Stimulated activated CD8-positive, alpha-beta memory T cell treated with anti-CD3 and anti-CD28 coated beads, Interleukin-7, amount 100 ng/mL, for 24 hours (primary cell): Measurements from ENCODE around the gene RPP21.
A peak's percentile ranks its signal among the peaks of the same experiment; 100 is the strongest.

Experiments used
- DNase-seq: peaks from one replicate; pipeline ENCODE4 v3.0.0-alpha.2; 2020; ENCODE audit warnings: low read depth

The RPP21 gene

DNA sequence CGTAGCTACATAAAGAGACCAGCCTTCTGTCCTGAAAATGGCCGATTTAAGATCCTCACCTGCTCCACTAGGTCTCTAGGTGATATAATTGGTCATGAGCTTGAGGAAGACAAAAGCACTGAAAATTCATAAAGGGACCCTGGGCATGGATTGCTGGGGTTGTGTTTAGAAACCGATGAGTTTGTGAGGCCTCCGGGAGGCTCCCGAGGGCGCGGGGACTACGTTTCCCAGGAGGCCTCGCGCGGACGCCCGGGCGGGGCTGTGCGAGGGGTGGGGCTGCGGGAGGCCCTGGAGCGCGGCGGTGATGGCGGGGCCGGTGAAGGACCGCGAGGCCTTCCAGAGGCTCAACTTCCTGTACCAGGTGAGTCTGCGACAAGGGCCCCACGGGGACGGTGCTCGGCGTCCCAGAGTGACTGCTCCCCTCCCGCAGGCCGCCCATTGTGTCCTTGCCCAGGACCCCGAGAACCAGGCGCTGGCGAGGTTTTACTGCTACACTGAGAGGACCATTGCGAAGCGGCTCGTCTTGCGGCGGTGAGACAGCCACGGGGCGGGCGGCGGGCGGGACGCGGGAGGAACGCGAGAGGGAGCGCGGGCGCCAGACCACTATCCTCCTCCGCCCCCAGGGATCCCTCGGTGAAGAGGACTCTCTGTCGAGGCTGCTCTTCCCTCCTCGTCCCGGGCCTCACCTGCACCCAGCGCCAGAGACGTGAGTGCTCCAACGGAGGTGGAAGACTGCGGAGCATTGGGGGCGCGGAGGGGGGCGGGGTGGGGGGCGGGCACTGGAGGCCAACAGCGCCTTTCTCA lies at the start of gene RPP21:
Gene RPP21, plus strand, starts transcription at position 289 of the 804 bp plus-strand sequence. Its CDS starts 16 bp downstream, at position 305.
- DNase-seq = peak; percentile 75

DNA sequence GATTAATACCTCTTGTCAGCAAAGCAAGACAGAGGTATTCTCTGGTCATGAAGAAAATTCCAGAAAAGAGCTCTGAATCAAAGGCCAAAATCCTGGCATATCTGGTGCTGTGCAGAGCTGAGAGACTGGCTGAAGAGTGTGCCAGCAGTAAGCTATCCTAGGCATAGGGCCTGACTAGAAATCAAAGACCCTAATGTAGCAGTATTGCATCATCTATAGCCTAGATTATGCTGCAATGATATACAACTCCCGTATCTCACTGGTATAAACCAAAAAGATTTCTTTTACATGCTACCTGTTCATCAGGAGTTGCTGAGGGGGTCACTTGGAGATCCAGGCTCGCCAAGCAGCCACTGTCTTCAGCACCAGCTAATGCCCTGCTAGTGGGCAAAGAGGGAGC lies 49.1 kb upstream of the RPP21 start:
- DNase-seq = no peak

DNA sequence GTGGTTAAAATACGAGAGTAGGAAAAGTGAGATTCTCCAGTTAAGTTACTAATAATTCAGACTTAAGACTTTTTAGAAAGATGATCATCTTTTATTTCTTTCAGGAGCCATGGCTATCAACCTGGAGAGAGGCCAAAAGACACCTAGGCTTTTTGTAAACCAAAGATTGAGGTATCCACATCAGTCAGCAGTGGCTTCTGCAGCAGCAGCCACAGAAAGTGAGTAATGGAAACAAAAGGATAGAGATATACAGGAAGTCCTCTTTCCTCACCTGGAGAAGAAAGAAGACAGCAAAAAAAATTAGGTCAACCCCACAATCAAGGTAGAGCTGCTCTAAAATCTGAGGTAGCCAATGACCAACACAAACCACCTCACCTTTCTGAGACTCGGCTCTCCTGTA lies 41.0 kb upstream of the RPP21 start:
- DNase-seq = no peak

GRCh38 chr6:30311101-30311500 lies 33.9 kb upstream of the RPP21 start:
- no peak for DNase-seq

DNA sequence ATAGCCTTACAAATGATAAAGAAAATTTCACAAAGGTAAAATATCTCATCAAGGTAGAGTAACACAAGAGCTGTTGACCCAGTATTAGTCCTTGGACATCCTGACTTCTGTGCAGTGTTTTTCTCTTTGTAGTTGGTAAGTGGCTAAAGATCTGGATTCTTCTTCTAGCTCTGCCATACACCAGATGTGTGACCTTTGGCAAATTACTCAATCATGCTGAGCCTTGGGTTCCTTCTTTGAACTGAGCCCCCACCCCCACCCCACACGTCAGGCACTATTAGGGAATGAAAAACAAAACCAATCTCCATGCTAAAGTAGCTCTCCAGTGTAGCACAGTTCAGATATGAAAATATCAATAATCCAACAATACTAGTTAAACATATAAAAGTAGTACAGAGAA lies 33.3 kb upstream of the RPP21 start:
- DNase-seq = no peak

GRCh38 chr6:30312266-30312665 lies 32.7 kb upstream of the RPP21 start:
- DNase-seq = no peak

DNA sequence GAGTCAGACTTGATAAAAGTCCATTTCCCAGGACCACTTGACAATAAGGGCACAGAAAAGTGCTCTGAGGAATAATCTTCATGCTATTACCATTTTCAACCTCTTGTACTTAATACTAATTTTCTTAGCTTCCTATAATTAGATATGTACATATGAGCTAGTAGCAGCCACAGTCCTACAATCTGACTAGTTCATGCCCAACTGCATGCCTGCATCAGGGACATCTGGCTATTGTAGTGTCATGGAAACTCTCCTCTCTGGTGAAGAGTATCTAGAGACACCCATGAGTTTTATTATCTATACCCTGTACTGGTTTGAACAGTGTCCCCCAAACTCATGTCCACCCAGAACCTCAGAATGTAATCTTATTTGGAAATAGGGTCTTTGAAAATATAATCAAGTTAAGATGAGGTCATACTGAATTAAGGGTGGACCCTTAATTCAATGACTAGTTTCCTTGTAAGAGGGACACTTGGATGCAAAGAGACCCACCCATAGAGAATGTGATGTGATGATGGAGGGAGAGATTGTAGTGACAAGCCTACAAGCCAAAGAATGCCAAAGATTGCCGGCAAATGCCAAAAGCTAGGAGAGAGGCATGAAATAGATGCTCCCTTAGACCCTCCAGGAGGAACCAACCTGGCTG lies 32.2 kb upstream of the RPP21 start:
- DNase-seq = no peak

DNA sequence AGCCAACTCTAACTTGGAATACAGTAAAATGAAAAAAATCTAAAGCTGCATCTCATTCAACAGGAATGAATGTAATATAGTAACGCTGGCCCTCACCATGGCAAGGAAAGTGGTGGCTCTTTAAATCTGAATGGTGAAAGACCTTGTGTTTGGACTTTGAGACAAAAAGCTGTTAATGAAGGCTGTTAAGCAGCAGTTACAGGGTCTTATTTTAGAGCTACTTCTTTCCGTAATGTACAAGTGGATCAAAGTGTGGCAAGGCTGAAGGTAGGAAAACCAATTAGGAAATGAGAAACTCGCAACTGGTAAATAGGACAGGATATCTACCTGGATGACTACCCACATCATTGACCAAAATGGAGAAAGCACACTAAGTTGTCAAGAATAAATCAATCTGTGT lies 29.8 kb upstream of the RPP21 start:
- no peak for DNase-seq

- no peak for DNase-seq
Measured at GRCh38 chr6:30317913-30318589, 26.9 kb upstream of the RPP21 start.

DNA sequence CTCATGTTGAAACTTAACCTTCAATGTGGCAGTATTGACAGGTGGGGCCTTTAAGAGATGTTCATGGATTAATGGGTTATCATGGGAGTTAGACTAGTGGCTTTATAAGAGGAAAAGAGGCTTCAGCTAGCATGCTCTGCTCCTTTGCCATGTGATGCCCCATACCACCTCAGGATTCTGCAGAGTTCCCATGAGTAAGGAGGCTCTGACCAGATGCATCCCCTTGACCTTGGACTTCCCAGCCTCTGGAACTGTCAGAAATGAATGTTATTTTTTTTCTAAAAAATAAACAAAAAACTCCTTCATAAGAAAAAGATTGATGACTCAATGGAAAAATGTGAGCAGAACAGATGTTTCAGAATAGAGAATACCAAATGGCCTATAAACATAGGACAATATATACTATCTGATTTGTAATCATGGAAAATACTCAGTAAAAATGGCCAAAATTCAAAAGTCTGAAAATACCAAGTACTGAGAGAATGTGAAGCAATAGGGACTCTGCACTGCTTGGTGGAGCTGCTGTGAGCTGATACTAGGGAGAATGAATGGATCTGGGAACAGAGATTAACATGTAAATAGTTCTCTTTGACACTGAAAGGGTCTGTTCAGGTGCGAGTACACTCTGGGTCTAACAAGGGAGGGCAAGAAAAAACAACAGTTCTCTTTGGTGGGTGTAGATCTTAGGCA lies 25.7 kb upstream of the RPP21 start:
- no peak for DNase-seq

- no peak for DNase-seq
Measured at GRCh38 chr6:30321692-30322388, 23.1 kb upstream of the RPP21 start.

GRCh38 chr6:30322527-30323501 lies 22.1 kb upstream of the RPP21 start:
- no peak for DNase-seq

GRCh38 chr6:30323806-30324205 lies 21.1 kb upstream of the RPP21 start:
- DNase-seq = no peak

GRCh38 chr6:30325150-30325872 lies 19.6 kb upstream of the RPP21 start:
- DNase-seq = peak; percentile 73

- peak; percentile 35 for DNase-seq
Measured at GRCh38 chr6:30325873-30326525, 19.0 kb upstream of the RPP21 start.

GRCh38 chr6:30326526-30327231 lies 18.3 kb upstream of the RPP21 start, which contains the start of gene TRIM39:
TSS of gene TRIM39 (plus strand) at chr6:30326927. CDS start at chr6:30329318, 2,391 bp downstream.
- peak; percentile 69 for DNase-seq

DNA sequence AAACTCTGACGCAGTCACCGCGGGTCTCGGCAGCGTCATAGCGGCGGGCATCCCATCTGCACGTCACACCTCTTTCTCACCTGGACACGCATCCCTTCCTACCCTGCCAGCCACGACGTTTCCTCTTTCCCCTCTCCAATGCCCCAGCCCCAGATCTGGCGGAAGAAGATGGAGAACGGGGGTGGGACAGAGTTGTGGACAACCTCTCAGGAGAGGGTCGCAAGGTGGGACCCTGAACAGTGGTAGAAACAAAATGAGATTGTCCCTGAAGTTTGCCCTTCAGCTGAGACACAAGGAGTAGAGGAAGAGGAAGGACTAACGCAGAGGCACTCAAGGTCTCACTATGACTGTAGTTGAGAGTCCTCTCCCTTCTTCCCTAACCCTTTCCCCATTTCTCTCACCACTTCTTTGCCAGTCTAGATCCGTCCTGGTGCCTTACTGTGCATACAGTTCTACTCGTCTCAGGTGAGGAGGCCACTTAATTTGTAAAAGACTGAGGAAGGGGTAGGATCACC lies 17.7 kb upstream of the RPP21 start:
- DNase-seq = no peak

- DNase-seq = no peak
Measured at GRCh38 chr6:30328397-30328796, 16.6 kb upstream of the RPP21 start.
